ENCODE results near the gene DBN1.
A peak's percentile ranks its signal among the peaks of the same experiment; 100 is the strongest.

Gene DBN1

GRCh38 chr5:177508837-177509236, 35.4 kb upstream of the DBN1 start:
- H3K4me2 ChIP-seq = peak overlapping the region; percentile 94 to 100 (median 99)
- peak overlapping the region; percentile 93 to 100 (median 98) for H3K27ac ChIP-seq
- H3K4me3 ChIP-seq = peak overlapping the region; percentile 74 to 92 (median 79)
- H3K9me3 ChIP-seq (replicated peaks in 1 of 11) = no peaks in the 10 kb centered on the region
- peak overlapping the region; percentile 91 to 100 (median 95) for H3K9ac ChIP-seq
- no peaks in the 10 kb centered on the region; a peak in 1 of 22 replicates for H3K27me3 ChIP-seq
- H4K20me1 ChIP-seq = peaks cover 28 to 50% (median 37%) of the 10 kb centered on the region in 11 experiments
- peaks cover 65 to 83% (median 68%) of the 10 kb centered on the region in 11 experiments for H3K36me3 ChIP-seq
- H3K4me1 ChIP-seq = peaks cover 70 to 86% (median 78%) of the 10 kb centered on the region in 10 experiments
- no peak for TF ChIP-seq Cebpa-rat (IDR thresholded peaks at IDR 0.05)

DNA sequence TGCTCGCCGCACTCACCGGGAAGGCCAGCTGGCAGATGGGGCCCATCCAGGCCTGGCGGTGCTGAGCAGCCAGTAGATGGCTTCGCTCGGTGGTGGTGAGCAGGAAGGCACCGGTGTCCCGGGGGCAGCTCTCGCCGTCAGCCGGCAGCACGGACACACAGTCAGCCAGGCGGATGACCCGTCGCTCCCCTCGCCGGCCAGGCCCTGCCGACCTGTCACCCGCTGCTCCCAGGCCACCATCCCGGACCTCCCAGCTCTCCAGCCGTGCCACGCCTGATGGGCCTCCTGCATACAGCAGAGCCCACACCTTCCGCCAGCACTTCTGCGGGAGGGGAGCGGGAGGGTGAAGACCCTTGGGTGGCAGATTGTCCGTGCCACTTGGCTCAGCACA, 34.8 kb upstream of the DBN1 start:
- H3K9ac ChIP-seq = peak overlapping the region; percentile 91 to 100 (median 95)
- H3K27me3 ChIP-seq = no peaks in the 10 kb centered on the region; a peak in 1 of 22 replicates
- no peak for TF ChIP-seq Cebpa-rat (IDR thresholded peaks at IDR 0.05)
- H3K4me2 ChIP-seq = peak overlapping the region; percentile 94 to 100 (median 99)
- H4K20me1 ChIP-seq = peaks cover 34 to 56% (median 41%) of the 10 kb centered on the region in 11 experiments
- H3K9me3 ChIP-seq (replicated peaks in 1 of 11) = no peaks in the 10 kb centered on the region
- peaks cover 65 to 83% (median 68%) of the 10 kb centered on the region in 11 experiments for H3K36me3 ChIP-seq
- peaks cover 76 to 86% (median 79%) of the 10 kb centered on the region in 10 experiments for H3K4me1 ChIP-seq
- H3K4me3 ChIP-seq = peak overlapping the region; percentile 74 to 92 (median 79)
- peak overlapping the region; percentile 93 to 100 (median 98) for H3K27ac ChIP-seq

GRCh38 chr5:177507596-177508220, 34.3 kb upstream of the DBN1 start:
- H3K4me2 ChIP-seq = peak overlapping the region; percentile 94 to 100 (median 99)
- H3K9me3 ChIP-seq (replicated peaks in 1 of 11) = no peaks in the 10 kb centered on the region
- H3K9ac ChIP-seq = peak overlapping the region; percentile 91 to 100 (median 95)
- no peaks in the 10 kb centered on the region; a peak in 1 of 22 replicates for H3K27me3 ChIP-seq
- H3K4me1 ChIP-seq = peaks cover 77 to 86% (median 80%) of the 10 kb centered on the region in 10 experiments
- peak overlapping the region; percentile 93 to 100 (median 98) for H3K27ac ChIP-seq
- H3K36me3 ChIP-seq = peaks cover 65 to 83% (median 68%) of the 10 kb centered on the region in 11 experiments
- peaks cover 39 to 61% (median 46%) of the 10 kb centered on the region in 11 experiments for H4K20me1 ChIP-seq
- no peak for TF ChIP-seq Cebpa-rat (IDR thresholded peaks at IDR 0.05)
- H3K4me3 ChIP-seq = peak overlapping the region; percentile 74 to 92 (median 79)

DNA sequence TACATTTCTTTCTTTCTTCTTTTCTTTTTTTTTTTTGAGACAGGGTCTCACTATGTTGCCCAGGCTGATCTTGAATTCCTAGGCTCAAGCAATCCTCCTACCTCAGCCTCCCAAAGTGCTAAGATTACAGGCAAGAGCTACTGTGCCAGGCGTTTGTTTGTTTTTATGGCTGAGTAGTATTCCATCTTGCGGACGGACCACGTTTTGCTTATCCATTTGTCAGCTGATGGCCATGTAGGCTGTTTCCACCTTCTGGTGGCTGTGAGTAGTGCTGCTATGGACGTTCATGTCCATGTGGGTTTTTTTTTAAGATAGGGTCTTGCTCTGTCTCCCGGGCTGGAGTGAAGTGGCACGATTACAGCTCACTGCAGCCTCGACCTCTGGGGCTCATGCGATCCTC, 33.7 kb upstream of the DBN1 start:
- H3K9me3 ChIP-seq (replicated peaks in 1 of 11) = no peaks in the 10 kb centered on the region
- peak overlapping the region; percentile 94 to 100 (median 99) for H3K4me2 ChIP-seq
- peak overlapping the region in 10 of 11 experiments; percentile 93 to 100 (median 98); a peak in 19 of 22 replicates for H3K27ac ChIP-seq
- peaks cover 77 to 86% (median 80%) of the 10 kb centered on the region in 10 experiments for H3K4me1 ChIP-seq
- H3K36me3 ChIP-seq = peaks cover 60 to 80% (median 67%) of the 10 kb centered on the region in 11 experiments
- H3K27me3 ChIP-seq = no peaks in the 10 kb centered on the region; a peak in 1 of 22 replicates
- TF ChIP-seq Cebpa-rat (IDR thresholded peaks at IDR 0.05) = no peak
- peak overlapping the region; percentile 74 to 92 (median 79) for H3K4me3 ChIP-seq
- H3K9ac ChIP-seq = peak overlapping the region; percentile 91 to 100 (median 95); a peak in 21 of 22 replicates
- peaks cover 44 to 66% (median 51%) of the 10 kb centered on the region in 11 experiments for H4K20me1 ChIP-seq

GRCh38 chr5:177505075-177505474, 31.6 kb upstream of the DBN1 start:
- Histone ChIP-seq H3K4me1 (peaks cover 74 to 86% (median 79%) of the 10 kb centered on the region in 10 experiments), H3K9me3 (replicated peaks in 1 of 11) (no peaks in the 10 kb centered on the region), H4K20me1 (peaks cover 58 to 87% (median 65%) of the 10 kb centered on the region in 11 experiments), H3K4me2 (peak overlapping the region; percentile 94 to 100 (median 99)), H3K27ac (peak overlapping the region in 5 of 11 experiments; percentile 18 to 61 (median 49); a peak in 8 of 22 replicates), H3K9ac (peak overlapping the region in 9 of 11 experiments; percentile 21 to 66 (median 45); a peak in 18 of 22 replicates), H3K36me3 (peaks cover 49 to 64% (median 56%) of the 10 kb centered on the region in 11 experiments), H3K4me3 (no peak overlapping the region; a peak in 1 of 20 replicates), H3K27me3 (peaks cover 0 to 6% (median 0%) of the 10 kb centered on the region in 11 experiments; a peak in 1 of 22 replicates)
- no peak for TF ChIP-seq Cebpa-rat (IDR thresholded peaks at IDR 0.05)

DNA sequence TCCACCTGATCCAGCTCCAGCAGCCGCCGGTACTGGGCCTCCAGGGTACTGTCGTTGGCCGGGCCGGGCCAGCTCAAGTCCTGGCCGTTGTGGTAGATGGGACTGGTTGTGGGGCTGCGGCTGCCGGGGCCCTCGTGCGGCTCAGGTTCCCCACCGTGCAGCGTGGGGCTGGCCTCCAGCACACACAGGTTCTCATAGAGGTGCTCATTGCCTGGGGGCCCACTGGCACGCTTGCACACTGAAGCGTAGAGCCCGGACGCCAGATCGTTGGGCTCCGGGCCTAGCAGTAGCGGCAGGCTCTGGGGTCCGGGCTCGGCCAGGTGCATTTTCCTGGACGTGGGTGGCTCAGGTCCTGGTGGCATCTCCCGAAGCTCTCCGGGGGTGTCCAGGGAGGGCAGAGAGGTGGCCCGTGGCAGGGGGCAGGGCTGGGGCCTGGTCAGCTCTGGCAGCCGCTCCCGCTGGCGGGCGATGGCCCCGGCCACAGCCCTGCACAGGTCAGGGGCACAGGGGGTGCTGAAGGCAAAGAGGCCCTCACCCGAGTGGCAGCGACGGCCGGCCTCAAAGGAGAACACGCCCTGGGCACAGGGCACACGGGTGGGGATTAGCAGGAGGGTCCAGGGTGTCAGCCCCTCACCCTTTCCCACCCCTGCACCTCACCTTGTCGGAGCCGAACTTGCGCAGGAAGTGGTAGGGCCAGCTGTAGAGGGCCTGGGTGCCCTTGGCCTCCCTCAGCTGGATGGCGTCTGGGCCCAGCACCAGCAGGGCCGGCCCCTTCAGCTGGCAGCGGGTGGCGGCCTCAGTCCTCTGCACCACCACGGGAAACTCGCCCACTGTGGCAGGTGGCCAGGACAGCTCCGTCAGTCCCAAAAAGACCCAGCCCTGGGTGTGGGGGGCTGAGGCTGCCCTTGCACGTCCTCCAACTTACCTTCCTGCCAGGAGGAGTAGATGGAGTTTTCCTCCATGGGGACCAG, 30.9 kb upstream of the DBN1 start:
- peak overlapping the region in 10 of 11 experiments; percentile 12 to 66 (median 44); a peak in 17 of 22 replicates for H3K9ac ChIP-seq
- H3K4me3 ChIP-seq = peak overlapping the region in 1 of 10 experiments; percentile 24; a peak in 1 of 20 replicates
- peaks cover 0 to 13% (median 0%) of the 10 kb centered on the region in 11 experiments; a peak in 2 of 22 replicates for H3K27me3 ChIP-seq
- TF ChIP-seq Cebpa-rat (IDR thresholded peaks at IDR 0.05) = no peak
- H3K4me1 ChIP-seq = peaks cover 71 to 89% (median 83%) of the 10 kb centered on the region in 10 experiments
- peak overlapping the region; percentile 94 to 100 (median 99) for H3K4me2 ChIP-seq
- no peaks in the 10 kb centered on the region for H3K9me3 ChIP-seq (replicated peaks in 1 of 11)
- peak overlapping the region in 5 of 11 experiments; percentile 18 to 61 (median 49); a peak in 9 of 22 replicates for H3K27ac ChIP-seq
- peaks cover 49 to 62% (median 56%) of the 10 kb centered on the region in 11 experiments for H3K36me3 ChIP-seq
- H4K20me1 ChIP-seq = peaks cover 58 to 93% (median 67%) of the 10 kb centered on the region in 11 experiments

DNA sequence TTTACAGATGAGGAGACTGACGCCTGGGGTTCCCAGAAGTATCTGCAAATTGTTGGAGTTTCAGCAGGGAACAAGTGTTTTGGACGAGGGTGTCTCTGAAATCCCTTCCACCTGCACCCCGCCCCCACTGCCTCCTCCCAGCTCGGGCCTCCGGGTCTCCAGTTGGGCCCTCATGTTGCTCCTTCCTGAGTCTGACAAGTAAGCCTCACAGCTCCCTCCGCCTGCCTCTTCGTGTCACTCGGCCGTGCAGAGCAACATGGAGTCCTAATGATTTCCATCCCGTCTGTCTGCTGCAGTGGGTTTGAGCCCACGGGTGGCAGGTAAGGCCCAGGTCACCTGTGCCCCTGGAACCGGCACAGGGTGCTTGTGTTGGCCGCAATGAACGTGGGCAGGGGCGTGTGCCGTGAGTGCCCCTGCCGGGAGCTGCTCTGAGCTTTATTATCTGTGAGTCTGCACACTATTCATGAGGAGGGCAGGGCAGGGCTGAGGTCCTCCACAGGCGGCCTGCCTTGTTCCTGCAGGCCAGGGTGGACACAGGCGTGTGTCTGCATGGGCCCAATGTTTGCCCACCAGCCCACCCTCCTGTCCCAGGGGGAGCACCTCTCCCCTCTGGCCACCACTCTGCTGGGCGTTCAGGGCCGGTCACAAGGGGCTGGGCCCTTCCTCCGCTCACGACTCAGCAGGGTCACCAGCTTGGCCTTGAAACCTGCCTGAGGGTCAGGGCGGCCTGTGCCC, 30.1 kb upstream of the DBN1 start:
- Histone ChIP-seq H3K27me3 (peaks cover 0 to 22% (median 0%) of the 10 kb centered on the region in 11 experiments; a peak in 5 of 22 replicates), H3K4me2 (peak overlapping the region; percentile 94 to 100 (median 99)), H3K27ac (peak overlapping the region in 5 of 11 experiments; percentile 44 to 68 (median 59); a peak in 8 of 22 replicates), H3K4me3 (peak overlapping the region in 2 of 10 experiments; percentile 5 to 24; a peak in 2 of 20 replicates), H3K36me3 (peaks cover 49 to 61% (median 56%) of the 10 kb centered on the region in 11 experiments), H3K9me3 (replicated peaks in 1 of 11) (no peaks in the 10 kb centered on the region), H3K4me1 (peaks cover 74 to 97% (median 91%) of the 10 kb centered on the region in 10 experiments), H4K20me1 (peaks cover 58 to 91% (median 67%) of the 10 kb centered on the region in 11 experiments), H3K9ac (peak overlapping the region in 9 of 11 experiments; percentile 8 to 65 (median 43); a peak in 13 of 22 replicates)
- TF ChIP-seq Cebpa-rat (IDR thresholded peaks at IDR 0.05) = no peak
